GM23338 (cell line): ENCODE data around the gene AKAP9. TPM values are rescaled to one million over a fixed set of nuclear protein-coding genes. Genes with fewer than 3 reads are reported as not detected.

ENCODE experiments used
- ATAC-seq: fragments of 200-7000 bp; cut with Tn5 transposase; 3 replicates; pipeline ENCODE4 v1.9.1; 2020
- DNase-seq: peaks from one replicate; pipeline ENCODE4 v3.0.0-alpha.2; 2015; ENCODE audit warnings: low spot score
- H2AFZ ChIP-seq: fragments of 200-600 bp; sonication (generic); 2 replicates; pipeline ENCODE4 v1.8.0; 2016; ENCODE audit warnings: antibody characterized with exemption, mild to moderate bottlenecking, moderate library complexity
- H3F3A ChIP-seq: fragments of 200-600 bp; sonication (generic); replicated peaks from 2 replicates; pipeline ENCODE4 v1.8.0; 2017; ENCODE audit warnings: antibody characterized with exemption, mixed run types, low read depth
- H3K27ac ChIP-seq: fragments of 200-600 bp; sonication (generic); 2 replicates; pipeline ENCODE4 v1.6.1; 2016; ENCODE audit warnings: low read depth
- H3K27me3 ChIP-seq: fragments of 200-600 bp; sonication (generic); 2 replicates; pipeline ENCODE4 v1.8.0; 2016; ENCODE audit warnings: mild to moderate bottlenecking, mixed run types, moderate library complexity; ENCODE audit not compliant: insufficient read depth
- H3K36me3 ChIP-seq: fragments of 200-600 bp; sonication (generic); 2 replicates; pipeline ENCODE4 v1.8.0; 2016; ENCODE audit warnings: mild to moderate bottlenecking; ENCODE audit not compliant: insufficient read depth
- H3K4me1 ChIP-seq: fragments of 200-600 bp; sonication (generic); 2 replicates; pipeline ENCODE4 v1.8.0; 2016; ENCODE audit warnings: mild to moderate bottlenecking, moderate library complexity; ENCODE audit not compliant: insufficient read depth
- H3K4me2 ChIP-seq: fragments of 200-600 bp; sonication (generic); 2 replicates; pipeline ENCODE4 v1.7.1; 2017; ENCODE audit warnings: mixed run types
- H3K4me3 ChIP-seq: fragments of 200-600 bp; sonication (generic); 2 replicates; pipeline ENCODE4 v1.6.1; 2016; ENCODE audit warnings: mixed run types
- H3K79me2 ChIP-seq: fragments of 200-600 bp; sonication (generic); replicated peaks from 2 replicates; pipeline ENCODE4 v1.8.0; 2017; ENCODE audit warnings: mild to moderate bottlenecking; ENCODE audit not compliant: insufficient read depth
- H3K9me2 ChIP-seq: fragments of 200-600 bp; sonication (generic); 2 replicates; pipeline ENCODE4 v1.8.0; 2017; ENCODE audit not compliant: insufficient read depth
- H4K20me1 ChIP-seq: fragments of 200-600 bp; sonication (generic); replicated peaks from 2 replicates; pipeline ENCODE4 v1.8.0; 2017; ENCODE audit warnings: mild to moderate bottlenecking; ENCODE audit not compliant: insufficient read depth
- H3K27ac Mint-ChIP-seq: 2 replicates; pipeline ENCODE4 v1.8.0; 2020; ENCODE audit warnings: inconsistent platforms, mild to moderate bottlenecking, moderate library complexity, mixed read lengths
- H3K27me3 Mint-ChIP-seq: 3 replicates; pipeline ENCODE4 v1.8.0; 2022; ENCODE audit warnings: low read depth, mild to moderate bottlenecking, moderate library complexity, mixed read lengths, inconsistent platforms; ENCODE audit not compliant: insufficient read depth, poor library complexity
- H3K36me3 Mint-ChIP-seq: 3 replicates; pipeline ENCODE4 v1.8.0; 2021; ENCODE audit warnings: low read depth, mild to moderate bottlenecking, inconsistent platforms, moderate library complexity, mixed read lengths
- H3K4me1 Mint-ChIP-seq: 3 replicates; pipeline ENCODE4 v1.8.0; 2020; ENCODE audit warnings: mild to moderate bottlenecking, inconsistent platforms, mixed read lengths
- H3K4me3 Mint-ChIP-seq: 3 replicates; pipeline ENCODE4 v1.8.0; 2021; ENCODE audit warnings: moderate library complexity, mild to moderate bottlenecking, inconsistent platforms, mixed read lengths
- H3K9me3 Mint-ChIP-seq: 3 replicates; pipeline ENCODE4 v1.8.0; 2020; ENCODE audit warnings: moderate library complexity, mild to moderate bottlenecking, inconsistent platforms, mixed read lengths
- CREB1 ChIP-seq: fragments of 250-450 bp; sonication (Bioruptor Pico); IDR thresholded peaks from 2 replicates; pipeline ENCODE4 v1.5.0; 2020; ENCODE audit warnings: low read depth, mild to moderate bottlenecking, moderate library complexity
- CTCF ChIP-seq, 2 experiments: fragments of 200-600 bp in 1 of 2; sonication (generic) in 1 of 2; conservative IDR thresholded peaks; 2 replicates each; pipeline versions ENCODE4 v1.5.1 to v1.6.1; 2016 to 2017; ENCODE audit warnings: antibody characterized with exemption in 2 of 2, low read depth in 2 of 2, mild to moderate bottlenecking in 2 of 2, moderate library complexity in 1 of 2
- ETS1 ChIP-seq: IDR thresholded peaks from 2 replicates; pipeline ENCODE4 v1.6.1; 2016; ENCODE audit warnings: antibody characterized with exemption
- EZH2 ChIP-seq: fragments of 200-600 bp; sonication (generic); IDR thresholded peaks from one replicate; pipeline ENCODE4 v1.8.0; 2017; ENCODE audit warnings: antibody characterized with exemption, mild to moderate bottlenecking, low read depth; ENCODE audit not compliant: unreplicated experiment
- EZH2phosphoT487 ChIP-seq: fragments of 200-600 bp; sonication (generic); IDR thresholded peaks from one replicate; pipeline ENCODE4 v1.8.1; 2018; ENCODE audit warnings: antibody characterized with exemption; ENCODE audit not compliant: unreplicated experiment
- JUNB ChIP-seq: IDR thresholded peaks from one replicate; pipeline ENCODE4 v1.6.1; 2016; ENCODE audit warnings: antibody characterized with exemption; ENCODE audit not compliant: unreplicated experiment
- NANOG ChIP-seq: IDR thresholded peaks from 2 replicates; pipeline ENCODE4 v1.6.1; 2016; ENCODE audit warnings: antibody characterized with exemption, borderline replicate concordance
- POLR2AphosphoS5 ChIP-seq: IDR thresholded peaks from 2 replicates; pipeline ENCODE4 v1.6.1; 2016; ENCODE audit warnings: antibody characterized with exemption, low read depth
- STAT1 ChIP-seq: IDR thresholded peaks from one replicate; pipeline ENCODE4 v1.6.1; 2016; ENCODE audit warnings: antibody characterized with exemption; ENCODE audit not compliant: unreplicated experiment
- ZNF114 ChIP-seq: fragments of 250-450 bp; sonication (Bioruptor Pico); IDR thresholded peaks from 2 replicates; pipeline ENCODE4 v1.5.0; 2020; ENCODE audit warnings: mild to moderate bottlenecking, moderate library complexity
- ZNF331 ChIP-seq: fragments of 250-450 bp; sonication (Bioruptor Pico); IDR thresholded peaks from 2 replicates; pipeline ENCODE4 v1.5.0; 2020; ENCODE audit warnings: low read depth, mild to moderate bottlenecking, moderate library complexity
- ZNF462 ChIP-seq: fragments of 250-450 bp; sonication (Bioruptor Pico); IDR thresholded peaks from 2 replicates; pipeline ENCODE4 v1.5.0; 2020; ENCODE audit warnings: mild to moderate bottlenecking, moderate library complexity
- polyA plus RNA-seq: library from polyadenylated mRNA; unstranded; fragments of >200 nt; fragmentation: Nextera tagmentation; extraction: Ambion mirVana; gene quantifications from 2 replicates; pipeline ENCODE4 v1.2.1, GENCODE V29; 2016
- total RNA-seq: library from RNA; depleted of rRNA; stranded (reverse); fragments of >200 nt; shearing (Covaris generic); gene quantifications from 2 replicates; pipeline ENCODE4 v1.2.3, GENCODE V29; 2014
- TF ChIP-seq, protein P1 (sequence below): IDR thresholded peaks from one replicate; pipeline ENCODE4 v1.6.1; 2018; ENCODE audit warnings: antibody characterized with exemption; ENCODE audit not compliant: unreplicated experiment

Gene AKAP9
- total and polyA plus RNA-seq, 2 experiments from 2014 or later: 33.5 to 67.4 TPM

DNA sequence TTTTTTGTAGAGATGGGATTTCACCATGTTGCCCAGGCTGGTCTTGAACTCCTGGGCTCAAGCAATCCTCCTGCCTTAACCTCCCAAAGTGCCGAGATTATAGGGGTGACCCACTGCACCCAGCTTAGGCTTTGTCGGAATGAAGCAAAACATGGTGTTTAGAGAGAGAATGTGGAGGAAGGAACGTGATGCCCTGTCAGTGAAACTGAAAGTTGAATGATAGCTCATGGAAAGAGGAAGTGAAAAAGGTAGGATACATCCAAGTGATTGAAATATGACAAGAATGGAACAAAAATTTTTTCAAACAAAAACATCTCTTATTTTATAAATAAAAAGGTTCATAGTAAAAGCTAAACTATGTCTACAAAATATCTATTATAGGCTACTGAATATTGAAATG, 5.9 kb downstream of the AKAP9 start:
- ATAC-seq (no peak), DNase-seq (no peak)
- Histone ChIP-seq H3F3A (no peaks in the 10 kb centered on the region), H3K27ac (no peak overlapping the region), H3K4me3 (no peak overlapping the region), H3K9me2 (no peaks in the 10 kb centered on the region), H3K4me1 (peaks cover 5% of the 10 kb centered on the region; the same call in 1 of the 2 replicates), H3K79me2 (peaks cover 98% of the 10 kb centered on the region), H3K36me3 (no peaks in the 10 kb centered on the region), H4K20me1 (peaks cover 18% of the 10 kb centered on the region), H3K4me2 (no peak overlapping the region), H2AFZ (no peak overlapping the region), H3K27me3 (no peaks in the 10 kb centered on the region)
- H3K27me3 Mint-ChIP-seq: no peaks in the 10 kb centered on the region
- no peak overlapping the region for H3K27ac Mint-ChIP-seq
- peaks cover 12% of the 10 kb centered on the region; the same call in 2 of the 3 replicates for H3K4me1 Mint-ChIP-seq
- no peaks in the 10 kb centered on the region for H3K9me3 Mint-ChIP-seq
- no peak overlapping the region for H3K4me3 Mint-ChIP-seq
- TF ChIP-seq CTCF (conservative IDR thresholded peaks at IDR 0.05; ENCODE audit: low read depth in 2 of 2): no peak
- TF ChIP-seq STAT1: no peak
- no peak for TF ChIP-seq JUNB
- no peak for TF ChIP-seq ZNF114 (CRISPR knock-in tag)
- TF ChIP-seq ETS1: no peak
- no peak for TF ChIP-seq ZNF331 (CRISPR knock-in tag)
- no peak for TF ChIP-seq EZH2
- TF ChIP-seq ZNF462 (CRISPR knock-in tag): no peak
- no peak for TF ChIP-seq NANOG
- TF ChIP-seq EZH2phosphoT487: no peak
- TF ChIP-seq, protein P1, sequence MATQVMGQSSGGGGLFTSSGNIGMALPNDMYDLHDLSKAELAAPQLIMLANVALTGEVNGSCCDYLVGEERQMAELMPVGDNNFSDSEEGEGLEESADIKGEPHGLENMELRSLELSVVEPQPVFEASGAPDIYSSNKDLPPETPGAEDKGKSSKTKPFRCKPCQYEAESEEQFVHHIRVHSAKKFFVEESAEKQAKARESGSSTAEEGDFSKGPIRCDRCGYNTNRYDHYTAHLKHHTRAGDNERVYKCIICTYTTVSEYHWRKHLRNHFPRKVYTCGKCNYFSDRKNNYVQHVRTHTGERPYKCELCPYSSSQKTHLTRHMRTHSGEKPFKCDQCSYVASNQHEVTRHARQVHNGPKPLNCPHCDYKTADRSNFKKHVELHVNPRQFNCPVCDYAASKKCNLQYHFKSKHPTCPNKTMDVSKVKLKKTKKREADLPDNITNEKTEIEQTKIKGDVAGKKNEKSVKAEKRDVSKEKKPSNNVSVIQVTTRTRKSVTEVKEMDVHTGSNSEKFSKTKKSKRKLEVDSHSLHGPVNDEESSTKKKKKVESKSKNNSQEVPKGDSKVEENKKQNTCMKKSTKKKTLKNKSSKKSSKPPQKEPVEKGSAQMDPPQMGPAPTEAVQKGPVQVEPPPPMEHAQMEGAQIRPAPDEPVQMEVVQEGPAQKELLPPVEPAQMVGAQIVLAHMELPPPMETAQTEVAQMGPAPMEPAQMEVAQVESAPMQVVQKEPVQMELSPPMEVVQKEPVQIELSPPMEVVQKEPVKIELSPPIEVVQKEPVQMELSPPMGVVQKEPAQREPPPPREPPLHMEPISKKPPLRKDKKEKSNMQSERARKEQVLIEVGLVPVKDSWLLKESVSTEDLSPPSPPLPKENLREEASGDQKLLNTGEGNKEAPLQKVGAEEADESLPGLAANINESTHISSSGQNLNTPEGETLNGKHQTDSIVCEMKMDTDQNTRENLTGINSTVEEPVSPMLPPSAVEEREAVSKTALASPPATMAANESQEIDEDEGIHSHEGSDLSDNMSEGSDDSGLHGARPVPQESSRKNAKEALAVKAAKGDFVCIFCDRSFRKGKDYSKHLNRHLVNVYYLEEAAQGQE: no peak
- TF ChIP-seq POLR2AphosphoS5: no peak
- TF ChIP-seq CREB1 (CRISPR knock-in tag): no peak
- 0 out of 3 replicates have a peak, but pooled peaks cover 3% of the 10 kb centered on the region for H3K36me3 Mint-ChIP-seq
